Parathyroid adenoma (tissue), 2 donors: ENCODE data around the gene HTR7.

Experiments used
- H2AFZ ChIP-seq: fragments of 300-600 bp; sonication (generic); one replicate; pipeline ENCODE4 v1.7.0; 2017; ENCODE audit warnings: antibody characterized with exemption, mild to moderate bottlenecking
- H3K27ac ChIP-seq: fragments of 300-600 bp; sonication (generic); one replicate; pipeline ENCODE4 v1.7.0; 2017
- H3K27me3 ChIP-seq: fragments of 300-600 bp; sonication (generic); one replicate; pipeline ENCODE4 v1.7.0; 2017; ENCODE audit warnings: low read length; ENCODE audit not compliant: control insufficient read depth, insufficient read depth
- H3K36me3 ChIP-seq: fragments of 300-600 bp; sonication (generic); one replicate; pipeline ENCODE4 v1.7.0; 2017; ENCODE audit warnings: low read length; ENCODE audit not compliant: control insufficient read depth, insufficient read depth
- H3K4me1 ChIP-seq: fragments of 300-600 bp; sonication (generic); one replicate; pipeline ENCODE4 v1.7.0; 2017; ENCODE audit warnings: control low read depth
- H3K4me2 ChIP-seq: fragments of 300-600 bp; sonication (generic); one replicate; pipeline ENCODE4 v1.7.0; 2017; ENCODE audit warnings: low read length
- H3K4me3 ChIP-seq: fragments of 300-600 bp; sonication (generic); one replicate; pipeline ENCODE4 v1.7.0; 2017; ENCODE audit warnings: low read depth, low read length
- H3K79me2 ChIP-seq: fragments of 300-600 bp; sonication (generic); one replicate; pipeline ENCODE4 v1.7.0; 2017; ENCODE audit warnings: control low read depth
- H3K9ac ChIP-seq: fragments of 300-600 bp; sonication (generic); one replicate; pipeline ENCODE4 v1.7.0; 2017; ENCODE audit warnings: mild to moderate bottlenecking
- H3K9me3 ChIP-seq: fragments of 300-600 bp; sonication (generic); one replicate; pipeline ENCODE4 v1.7.0; 2017; ENCODE audit warnings: low read length; ENCODE audit not compliant: control insufficient read depth
- CTCF ChIP-seq: fragments of 300-600 bp; sonication (generic); IDR thresholded peaks from one replicate; pipeline ENCODE4 v1.7.0; 2017; ENCODE audit warnings: antibody characterized with exemption, mild to moderate bottlenecking
- donor health status: primary hyperparathyroidism.

Gene HTR7

DNA sequence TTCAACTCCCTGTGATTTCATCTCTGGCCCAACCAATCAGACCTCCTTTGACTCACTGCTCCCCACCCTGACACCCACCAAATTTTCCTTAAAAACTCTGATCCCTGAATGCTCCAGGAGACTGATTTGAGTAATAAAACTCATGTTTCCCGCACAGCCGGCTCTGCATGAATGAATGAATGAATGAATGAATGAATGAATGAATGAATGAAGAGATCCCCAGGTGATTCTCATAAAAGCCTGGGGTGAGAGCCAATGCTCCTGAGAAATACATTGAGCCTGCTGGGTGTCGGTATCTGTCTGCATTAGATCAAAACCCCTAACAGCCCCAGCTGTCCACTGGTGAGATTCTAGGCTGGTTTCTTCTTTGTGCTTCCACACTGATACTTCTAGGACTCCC, 58.7 kb downstream of the HTR7 start:
- Histone ChIP-seq H3K79me2 (peaks cover 3% of the 10 kb centered on the region), H3K27ac (no peak overlapping the region)
- no peak for TF ChIP-seq CTCF

GRCh38 chr10:90798482-90798881, 59.4 kb downstream of the HTR7 start:
- Histone ChIP-seq H3K4me1 (no peaks in the 10 kb centered on the region), H3K79me2 (peaks cover 3% of the 10 kb centered on the region), H3K9me3 (no peaks in the 10 kb centered on the region), H2AFZ (no peak overlapping the region), H3K27me3 (no peaks in the 10 kb centered on the region), H3K36me3 (no peaks in the 10 kb centered on the region), H3K4me2 (no peak overlapping the region), H3K9ac (no peak overlapping the region), H3K4me3 (no peak overlapping the region), H3K27ac (no peak overlapping the region)
- TF ChIP-seq CTCF = no peak

More for the DNA sequence above, 58.7 kb downstream of the HTR7 start:
- Histone ChIP-seq H3K9ac (no peak overlapping the region), H3K9me3 (no peaks in the 10 kb centered on the region), H3K4me3 (no peak overlapping the region), H2AFZ (no peak overlapping the region), H3K27me3 (no peaks in the 10 kb centered on the region), H3K4me2 (no peak overlapping the region), H3K4me1 (no peaks in the 10 kb centered on the region), H3K36me3 (no peaks in the 10 kb centered on the region)

DNA sequence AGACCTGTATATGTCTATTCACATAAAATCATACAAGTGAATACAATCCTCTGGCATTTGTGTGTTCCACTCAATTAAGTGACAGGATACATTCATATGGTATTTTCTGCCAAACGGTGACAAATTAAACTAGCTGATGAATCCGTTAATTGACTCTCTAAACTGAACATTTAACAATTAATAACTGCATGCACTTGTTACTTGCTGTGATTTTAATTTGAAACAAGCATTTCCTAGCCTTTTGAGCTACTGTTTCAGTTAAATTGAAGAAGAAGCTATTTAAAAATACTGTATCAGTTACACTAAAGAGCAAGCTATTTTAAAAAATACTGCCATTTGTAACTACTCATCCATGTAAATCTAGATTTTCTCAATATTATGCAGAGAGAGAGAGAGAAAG, 67.4 kb downstream of the HTR7 start:
- Histone ChIP-seq H3K36me3 (no peaks in the 10 kb centered on the region), H3K27ac (no peak overlapping the region), H3K9me3 (no peaks in the 10 kb centered on the region), H3K4me3 (no peak overlapping the region), H3K4me1 (peaks cover 4% of the 10 kb centered on the region), H3K79me2 (peaks cover 3% of the 10 kb centered on the region), H2AFZ (no peak overlapping the region), H3K9ac (no peak overlapping the region), H3K4me2 (no peak overlapping the region), H3K27me3 (no peaks in the 10 kb centered on the region)
- no peak for TF ChIP-seq CTCF

DNA sequence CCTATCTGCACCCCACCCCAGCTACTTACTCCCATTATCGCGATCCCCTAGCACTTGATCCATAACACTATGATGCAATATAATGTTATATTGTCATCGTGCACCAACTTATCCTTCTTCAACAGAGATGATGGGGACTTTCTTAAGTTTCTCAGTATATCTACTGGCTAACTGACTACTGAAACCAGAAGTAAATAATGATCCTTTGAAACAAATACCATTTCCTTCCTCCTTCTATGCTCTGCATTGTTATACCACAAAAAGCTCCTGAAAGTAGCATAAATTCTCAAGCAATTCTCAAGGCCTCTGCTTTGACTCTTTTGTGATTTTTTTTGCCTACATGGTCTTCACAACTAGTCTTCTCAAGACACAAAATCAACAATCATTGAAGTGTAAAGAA, 68.9 kb downstream of the HTR7 start:
- H3K4me2 ChIP-seq = no peak overlapping the region
- no peaks in the 10 kb centered on the region for H3K36me3 ChIP-seq
- no peak overlapping the region for H3K4me3 ChIP-seq
- no peak overlapping the region for H3K27ac ChIP-seq
- H3K9me3 ChIP-seq = no peaks in the 10 kb centered on the region
- peaks cover 3% of the 10 kb centered on the region for H3K79me2 ChIP-seq
- no peak overlapping the region for H2AFZ ChIP-seq
- no peaks in the 10 kb centered on the region for H3K27me3 ChIP-seq
- H3K4me1 ChIP-seq = peaks cover 4% of the 10 kb centered on the region
- no peak overlapping the region for H3K9ac ChIP-seq
- no peak for TF ChIP-seq CTCF

GRCh38 chr10:90788199-90788491, 69.7 kb downstream of the HTR7 start:
- TF ChIP-seq CTCF = no peak
- Histone ChIP-seq H2AFZ (peak overlapping the region; percentile 23), H3K36me3 (no peaks in the 10 kb centered on the region), H3K27me3 (no peaks in the 10 kb centered on the region), H3K4me1 (peaks cover 4% of the 10 kb centered on the region), H3K79me2 (peaks cover 3% of the 10 kb centered on the region), H3K27ac (no peak overlapping the region), H3K4me2 (no peak overlapping the region), H3K9ac (no peak overlapping the region), H3K9me3 (no peaks in the 10 kb centered on the region), H3K4me3 (no peak overlapping the region)
